Activated gamma-delta T cell treated with Interleukin-2 at 50 U/mL for 16 hours (primary cell): ENCODE results near the gene LENEP.

Source experiments
- DNase-seq: peaks from one replicate; pipeline ENCODE4 v3.0.0-alpha.2; 2020

Gene LENEP

GRCh38 chr1:155033524-155033923 lies 40.1 kb downstream of the LENEP start, which contains the start of the genes DCST1 and DCST2:
Gene DCST1 (plus strand): TSS chr1:155033824. CDS start chr1:155034037, 213 bp downstream.
Gene DCST2 (minus strand): TSS chr1:155033781. CDS start chr1:155033701, 80 bp downstream.
- DNase-seq: no peak

GRCh38 chr1:155034318-155035208 lies 41.2 kb downstream of the LENEP start:
- DNase-seq: no peak

DNA sequence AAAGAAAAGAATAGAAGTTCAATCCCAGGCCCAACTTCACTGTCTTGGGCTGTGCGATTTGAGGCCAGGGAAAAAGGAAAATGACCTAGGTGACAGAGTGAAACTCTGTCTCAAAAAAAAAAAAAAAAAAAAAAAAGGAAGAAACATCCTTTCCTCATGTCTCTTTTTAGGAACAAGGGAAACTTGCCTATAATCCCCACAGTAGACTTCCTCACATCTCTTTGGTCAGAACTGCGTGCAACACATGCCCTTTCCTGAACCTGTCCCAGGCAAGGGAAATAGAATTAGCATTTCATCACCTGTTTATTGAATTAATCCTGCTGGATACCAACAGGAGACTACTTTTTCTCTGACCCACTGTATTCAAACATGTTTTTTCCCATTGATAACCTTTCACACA lies 42.5 kb downstream of the LENEP start:
- DNase-seq: no peak

- no peak for DNase-seq
Observed at GRCh38 chr1:155037043-155037442, 43.7 kb downstream of the LENEP start.

GRCh38 chr1:155037851-155038441 lies 44.6 kb downstream of the LENEP start:
- DNase-seq: no peak

GRCh38 chr1:155038602-155039307 lies 45.4 kb downstream of the LENEP start:
- no peak for DNase-seq

DNA sequence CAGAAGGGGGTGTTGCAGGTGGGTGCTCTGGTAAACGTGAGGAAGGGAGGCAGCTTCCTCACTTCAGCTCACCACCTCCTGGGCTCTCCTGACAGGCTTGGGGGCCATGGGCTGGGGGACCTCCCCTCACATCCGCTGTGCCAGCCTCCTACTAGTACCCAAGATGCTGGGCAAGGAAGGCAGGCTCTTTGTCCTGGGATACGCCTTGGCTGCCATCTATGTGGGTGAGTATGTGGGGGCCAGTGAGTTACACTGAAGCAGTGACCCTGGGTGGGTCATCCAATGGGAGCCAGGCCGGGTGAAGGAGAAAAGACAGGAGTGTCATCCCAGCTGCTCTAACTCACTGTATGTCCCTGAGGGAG lies 45.9 kb downstream of the LENEP start:
- no peak for DNase-seq

DNA sequence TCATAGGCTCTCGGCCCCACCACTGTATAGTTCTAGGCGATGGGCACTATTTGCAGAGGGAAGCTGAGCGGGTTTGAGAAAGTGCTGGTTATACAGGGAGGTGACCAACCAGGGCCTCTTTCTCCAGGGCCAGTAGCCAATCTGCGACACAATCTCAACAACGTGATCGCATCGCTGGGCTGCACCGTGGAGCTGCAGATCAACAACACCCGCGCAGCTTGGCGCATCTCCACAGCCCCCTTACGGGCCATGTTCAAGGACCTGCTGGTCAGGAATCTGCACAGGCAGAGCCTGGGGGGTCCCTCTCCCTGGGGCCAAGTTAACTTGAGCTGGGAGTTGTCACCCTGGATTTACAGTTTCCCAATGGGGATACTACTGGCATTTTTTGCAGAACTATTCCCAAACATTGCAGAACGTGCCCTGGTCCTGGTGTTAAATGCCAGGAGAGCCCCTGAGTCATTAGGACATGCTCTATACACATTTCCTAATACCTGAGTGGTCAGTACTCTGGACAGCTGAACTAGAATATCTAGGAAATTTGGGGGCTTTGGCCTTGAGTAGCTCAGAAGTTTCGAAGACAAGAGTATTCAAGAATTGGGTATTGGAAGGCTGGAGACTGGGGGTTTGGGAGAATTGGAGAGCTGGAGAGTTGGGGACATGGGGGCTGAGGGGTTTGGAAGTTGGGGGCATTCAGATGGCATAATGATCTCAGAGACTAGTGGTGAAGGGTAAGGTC lies 47.1 kb downstream of the LENEP start:
- DNase-seq: no peak

DNA sequence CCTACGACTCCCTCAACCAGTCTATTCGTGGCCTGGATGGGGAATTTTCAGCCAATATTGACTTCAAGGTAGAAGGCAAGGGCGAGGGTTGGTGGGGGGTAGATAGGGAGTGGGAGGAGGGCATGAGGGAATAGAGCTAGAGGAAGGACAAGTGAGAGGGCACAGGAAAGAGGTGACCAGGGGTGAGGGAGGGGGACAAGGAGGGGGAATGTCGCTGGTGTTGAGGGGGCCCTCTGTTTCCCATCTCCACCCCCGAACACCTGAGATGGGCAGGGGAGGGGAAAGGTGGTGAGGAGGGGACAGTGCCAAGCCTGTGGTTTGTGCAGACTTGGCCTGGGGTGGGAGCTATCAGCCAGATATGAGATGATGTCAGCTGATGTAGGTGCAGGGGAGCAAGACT lies 49.4 kb downstream of the LENEP start:
- DNase-seq: no peak

DNA sequence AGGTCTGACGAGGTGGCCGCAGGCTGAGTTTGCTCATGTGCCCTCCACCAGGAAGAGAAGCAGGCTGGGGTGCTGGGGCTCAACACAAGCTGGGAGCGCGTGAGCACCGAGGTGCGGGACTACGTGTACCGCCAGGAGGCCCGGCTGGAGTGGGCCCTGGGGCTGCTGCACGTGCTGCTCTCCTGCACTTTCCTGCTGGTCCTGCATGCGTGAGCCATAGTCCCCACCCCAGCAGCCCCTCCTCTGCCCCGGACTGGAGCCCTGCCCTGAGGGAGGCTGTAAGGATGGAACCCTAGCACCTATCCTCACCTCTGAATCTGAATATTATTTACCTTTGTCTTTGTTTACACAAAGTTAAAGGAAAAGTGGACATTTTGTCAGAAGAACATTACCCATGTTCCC lies 49.9 kb downstream of the LENEP start:
- no peak for DNase-seq

- no peak for DNase-seq
Observed at GRCh38 chr1:155043793-155044192, 50.4 kb downstream of the LENEP start.
